ENCODE measurements around the gene PCSK4.
"Not testable (repeated sequence)": the region's sequence is repeated elsewhere in the genome, so short reads cannot be mapped to it uniquely, and the experiment has no call there.

Gene PCSK4

DNA sequence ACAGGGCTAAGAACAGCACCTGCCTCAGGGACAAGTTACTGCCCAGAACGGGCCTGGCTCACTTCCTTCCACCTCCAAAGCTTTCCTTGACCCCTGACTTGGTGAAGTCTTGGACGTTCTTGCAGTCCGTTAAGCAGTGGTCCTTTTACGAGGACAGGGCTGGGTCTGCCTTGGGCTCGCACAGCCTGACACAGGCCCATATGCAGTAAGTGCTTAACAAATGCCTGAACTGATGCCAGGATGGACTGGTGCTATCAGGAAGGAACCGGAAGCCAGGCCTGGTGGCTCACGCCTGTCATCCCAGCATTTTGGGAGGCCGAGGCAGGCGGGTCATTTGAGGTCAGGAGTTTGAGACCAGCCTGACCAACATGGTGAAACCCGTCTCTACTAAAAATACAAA is 31.9 kb upstream of the PCSK4 start:
- no peak for DNase-seq (ENCODE audit: low read depth in 2 of 2)

GRCh38 chr19:1521636-1522035 is 31.5 kb upstream of the PCSK4 start:
- DNase-seq (ENCODE audit: low read depth in 2 of 2), result no peak

GRCh38 chr19:1520203-1520780 is 30.1 kb upstream of the PCSK4 start:
- no peak for DNase-seq (ENCODE audit: low read depth in 2 of 2)

- DNase-seq (ENCODE audit: low read depth in 2 of 2), result not testable (repeated sequence)
Observed at GRCh38 chr19:1519802-1520201, 29.7 kb upstream of the PCSK4 start.

GRCh38 chr19:1518471-1518870 is 28.3 kb upstream of the PCSK4 start:
- DNase-seq (ENCODE audit: low read depth in 2 of 2), result no peak

DNA sequence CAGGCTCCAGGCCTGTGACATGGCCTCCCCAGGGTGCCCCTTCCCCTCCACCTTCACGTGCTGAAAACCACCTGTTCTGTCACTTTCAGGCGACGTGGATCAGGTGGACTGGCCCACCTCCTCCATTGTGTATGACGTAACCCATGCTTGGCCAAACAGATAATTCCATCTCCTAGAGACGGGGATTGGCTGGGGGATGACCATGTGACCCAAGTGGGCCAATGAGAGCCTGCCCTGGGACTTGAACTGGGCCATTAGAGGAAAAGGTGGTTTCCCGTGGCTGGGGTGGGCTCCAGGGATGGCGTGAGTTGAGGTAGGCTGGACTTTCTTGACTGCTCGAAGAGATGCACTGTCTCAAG is 26.2 kb upstream of the PCSK4 start:
- DNase-seq (ENCODE audit: low read depth in 2 of 2), result no peak

GRCh38 chr19:1514986-1515721 is 25.0 kb upstream of the PCSK4 start:
- DNase-seq (ENCODE audit: low read depth in 2 of 2), result no peak

GRCh38 chr19:1514295-1514661 is 24.1 kb upstream of the PCSK4 start:
- no peak for DNase-seq (ENCODE audit: low read depth in 2 of 2)

DNA sequence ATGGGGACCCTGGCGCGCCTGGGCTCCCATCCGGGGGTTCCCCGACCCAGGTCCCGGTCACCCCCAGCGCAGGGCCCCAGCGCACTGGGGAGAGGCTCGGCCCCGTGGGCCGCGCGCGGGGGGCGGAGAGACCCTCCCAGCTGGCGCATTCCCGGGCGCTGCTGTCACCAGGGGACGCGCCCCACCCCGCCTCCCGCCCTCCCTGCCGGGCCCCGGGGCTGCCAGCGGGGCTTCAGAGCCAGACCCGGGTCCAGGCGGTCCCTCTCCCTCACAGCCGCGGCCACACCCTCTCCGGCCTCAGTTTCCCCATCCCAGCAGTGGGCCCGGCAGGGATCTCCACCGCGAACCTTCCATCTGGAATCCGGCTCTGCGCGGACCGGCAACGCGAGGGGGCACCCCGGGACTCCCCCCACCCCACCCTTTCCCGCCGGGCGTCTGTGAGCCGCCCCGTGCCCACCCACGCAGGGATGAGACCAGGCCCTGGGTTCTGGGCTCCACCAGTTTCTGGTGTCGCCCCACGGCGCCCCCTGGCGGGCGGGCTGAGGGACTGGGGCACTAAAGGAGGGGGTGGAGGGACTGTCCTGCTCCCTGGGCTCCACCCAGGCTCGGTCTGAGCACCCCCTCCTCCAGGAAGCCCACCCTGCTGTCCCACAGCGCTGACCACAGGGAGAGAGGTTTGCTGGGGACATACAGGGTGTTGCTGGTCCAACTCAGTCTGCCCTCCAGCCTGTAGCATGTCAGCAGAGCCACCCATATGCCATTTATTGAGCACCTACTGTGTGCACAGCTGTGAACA is 23.5 kb upstream of the PCSK4 start:
- peak; percentile 57 to 60 for DNase-seq (ENCODE audit: low read depth in 2 of 2)

- DNase-seq (ENCODE audit: low read depth in 2 of 2), result peak; percentile 51 to 65
Observed at GRCh38 chr19:1512671-1513498, 22.7 kb upstream of the PCSK4 start, which contains the start of gene ADAMTSL5. Gene ADAMTSL5 (minus strand): TSS chr19:1513019. CDS start chr19:1510943, 2,076 bp downstream.

GRCh38 chr19:1511318-1512317 is 21.5 kb upstream of the PCSK4 start:
- no peak for DNase-seq (ENCODE audit: low read depth in 2 of 2)

DNA sequence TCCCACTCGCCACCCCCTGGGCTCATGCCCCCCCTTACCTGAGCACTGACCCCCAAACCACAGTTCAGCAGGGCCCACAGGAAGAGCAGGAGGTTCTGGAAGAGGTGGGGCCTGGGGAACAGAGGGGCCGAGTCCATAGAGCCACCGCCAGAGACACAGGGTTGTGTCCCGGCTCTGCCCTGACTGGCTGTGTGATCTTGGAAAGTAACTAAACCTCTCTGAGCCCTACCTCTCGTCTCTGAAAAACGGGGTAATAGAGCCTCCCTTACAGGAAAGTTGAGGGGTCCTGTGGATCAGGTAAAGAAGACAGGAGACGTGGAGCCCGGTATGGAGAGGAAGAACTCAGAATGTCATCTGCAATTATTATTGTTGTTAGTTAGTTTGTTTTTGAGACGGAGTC is 20.7 kb upstream of the PCSK4 start:
- no peak for DNase-seq (ENCODE audit: low read depth in 2 of 2)

- no peak for DNase-seq (ENCODE audit: low read depth in 2 of 2)
Observed at GRCh38 chr19:1510442-1510806, 20.3 kb upstream of the PCSK4 start.

GRCh38 chr19:1509602-1510441 is 19.7 kb upstream of the PCSK4 start:
- DNase-seq (ENCODE audit: low read depth in 2 of 2), result no peak

DNA sequence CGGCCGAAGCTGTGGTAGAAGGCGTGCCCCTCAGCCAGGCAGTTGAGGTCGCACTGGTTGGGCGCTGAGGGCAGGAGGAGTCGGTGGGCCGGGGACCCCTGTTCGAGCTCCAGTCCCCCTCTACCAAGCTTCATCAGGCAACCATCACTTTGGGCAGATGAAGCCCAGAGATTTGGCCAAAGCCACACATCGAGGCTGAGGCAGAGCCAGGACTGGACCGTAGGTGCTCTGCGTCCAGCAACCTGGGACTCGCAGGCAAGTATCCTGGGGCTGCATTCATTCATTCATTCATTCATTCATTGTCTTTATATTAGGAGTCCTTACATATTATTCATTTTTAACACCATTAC is 18.3 kb upstream of the PCSK4 start:
- DNase-seq (ENCODE audit: low read depth in 2 of 2), result no peak

DNA sequence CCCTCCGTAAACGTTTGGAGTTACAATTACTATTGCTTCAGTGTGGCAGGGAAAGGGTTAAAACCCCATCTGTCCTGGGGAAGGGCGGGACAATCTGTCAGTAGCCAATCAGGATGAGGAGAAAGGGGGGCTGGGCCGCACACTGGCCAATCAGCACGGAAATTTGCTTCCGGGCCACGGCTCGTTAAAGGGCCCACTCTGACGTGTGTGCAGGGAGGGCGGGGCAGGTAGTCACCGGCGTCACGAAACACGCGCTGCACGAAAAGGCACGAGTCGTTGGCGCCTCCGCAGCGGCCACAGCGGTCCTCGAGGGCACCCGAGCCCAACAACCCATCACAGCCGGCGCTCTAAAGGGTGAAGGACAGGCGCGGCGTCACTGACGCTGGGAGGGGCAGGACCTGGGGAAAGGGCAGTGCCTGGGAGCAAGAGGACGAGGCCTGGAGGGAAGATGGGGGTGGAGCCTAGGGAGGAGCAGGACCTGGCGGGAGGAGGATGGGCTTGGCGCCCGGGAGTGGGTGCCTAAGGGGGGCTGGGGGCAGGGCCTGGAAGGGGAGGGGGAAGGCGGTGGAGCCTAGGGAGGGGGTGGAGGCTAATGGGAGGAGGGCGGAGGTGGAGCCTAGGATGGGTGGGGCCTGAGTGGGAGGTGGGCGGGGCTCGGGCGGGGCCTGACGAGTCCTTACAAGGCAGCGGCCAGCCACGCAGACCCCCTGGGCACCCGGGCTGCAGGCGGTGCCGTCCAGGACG is 17.8 kb upstream of the PCSK4 start:
- DNase-seq (ENCODE audit: low read depth in 2 of 2), result peak; percentile 81 to 89

GRCh38 chr19:1507192-1507660 is 17.1 kb upstream of the PCSK4 start:
- no peak for DNase-seq (ENCODE audit: low read depth in 2 of 2)

DNA sequence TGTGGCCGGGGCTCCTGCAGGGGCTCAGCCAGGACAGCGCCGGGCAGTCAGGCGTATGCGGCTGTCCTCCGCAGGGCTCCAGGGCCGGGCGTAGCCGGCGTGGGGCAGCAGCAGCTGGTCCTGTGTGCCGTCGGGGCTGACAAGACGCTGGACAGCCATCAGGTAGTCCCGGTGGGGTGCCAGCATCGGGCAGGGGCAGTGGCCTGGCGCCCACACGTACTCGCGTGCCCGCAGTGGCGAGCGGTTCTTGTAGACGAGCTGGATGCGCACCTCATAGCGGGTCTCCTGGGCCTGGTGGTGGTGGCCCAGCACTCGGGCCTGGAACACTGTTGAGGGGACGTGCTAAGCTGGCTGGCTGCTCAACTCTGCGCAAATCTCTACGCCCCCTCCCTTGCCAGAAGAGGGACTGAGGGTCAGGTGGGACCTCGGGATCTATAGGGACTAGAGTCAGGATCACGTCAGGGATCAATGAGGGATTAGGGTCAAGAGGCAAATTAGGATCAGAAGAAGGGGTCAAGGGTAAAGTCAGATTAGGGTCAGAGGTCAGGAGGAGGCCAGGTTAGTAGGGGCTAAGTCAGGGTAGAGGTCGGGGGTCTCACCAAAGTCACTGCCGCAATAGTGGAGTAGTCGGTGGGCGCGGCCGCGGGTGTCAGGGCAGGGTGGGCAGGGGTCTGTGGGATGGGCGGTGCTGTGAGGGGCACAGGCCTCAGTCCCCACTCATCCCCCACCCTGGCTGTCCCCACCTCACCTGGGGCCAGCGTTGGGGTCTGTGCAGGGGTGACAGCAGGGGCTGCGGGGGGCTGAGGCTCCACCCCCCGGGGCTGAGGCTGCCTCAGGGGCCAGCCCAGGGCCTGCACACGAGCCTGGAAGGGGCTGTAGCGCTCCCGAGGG is 16.1 kb upstream of the PCSK4 start:
- DNase-seq (ENCODE audit: low read depth in 2 of 2), result no peak

All from activated CD4-positive, alpha-beta T cell treated with anti-CD3 and anti-CD28 coated beads for 24 hours (primary cell).